ENCODE data around the gene GNA12.

GNA12 gene

DNA sequence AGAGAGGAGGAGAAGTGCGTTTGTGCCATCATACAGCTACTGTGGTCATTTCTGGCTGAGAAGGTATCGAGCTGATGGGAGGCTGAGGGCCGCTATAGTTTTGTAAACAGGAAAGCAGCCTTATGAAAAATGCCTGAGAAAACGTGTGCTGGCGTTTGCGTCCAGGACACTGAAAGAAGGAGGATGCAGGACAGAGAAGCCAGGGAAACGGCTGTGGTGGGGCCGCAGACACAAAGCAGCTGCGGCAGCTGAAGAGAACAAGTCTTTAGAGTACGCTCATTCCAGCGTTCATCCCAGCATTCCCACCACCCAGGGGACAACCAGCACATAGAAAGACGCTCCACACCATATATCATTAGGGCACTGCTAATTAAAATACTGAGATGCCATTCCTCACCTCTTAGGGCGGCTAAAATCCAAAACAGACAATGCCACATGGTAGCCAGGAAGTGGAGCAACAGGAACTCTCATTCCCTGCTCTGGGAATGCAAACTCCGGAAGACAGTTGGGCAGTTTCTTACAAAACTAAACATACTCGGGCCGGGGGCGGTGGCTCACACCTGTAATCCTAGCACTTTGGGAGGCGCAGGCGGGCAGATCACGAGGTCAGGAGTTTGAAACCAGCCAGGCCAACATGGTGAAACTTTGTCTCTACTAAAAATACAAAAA, 18.4 kb downstream of the GNA12 start:
- H3K36me3 Mint-ChIP-seq (ENCODE audit: insufficient read depth), result peaks cover 2% of the 10 kb centered on the region
- H3K27me3 Mint-ChIP-seq, result no peaks in the 10 kb centered on the region
- no peaks in the 10 kb centered on the region for H3K9me3 Mint-ChIP-seq
- no peak overlapping the region for H3K27ac Mint-ChIP-seq (ENCODE audit: low read depth)
- H3K4me3 Mint-ChIP-seq, result no peak overlapping the region
- ATAC-seq (replicated peaks; ENCODE audit: extremely low read depth, poor library complexity, severe bottlenecking) (no peak), DNase-seq (ENCODE audit: low spot score in 2 of 2) (no peak)
- peaks cover 48% of the 10 kb centered on the region for H3K4me1 Mint-ChIP-seq

DNA sequence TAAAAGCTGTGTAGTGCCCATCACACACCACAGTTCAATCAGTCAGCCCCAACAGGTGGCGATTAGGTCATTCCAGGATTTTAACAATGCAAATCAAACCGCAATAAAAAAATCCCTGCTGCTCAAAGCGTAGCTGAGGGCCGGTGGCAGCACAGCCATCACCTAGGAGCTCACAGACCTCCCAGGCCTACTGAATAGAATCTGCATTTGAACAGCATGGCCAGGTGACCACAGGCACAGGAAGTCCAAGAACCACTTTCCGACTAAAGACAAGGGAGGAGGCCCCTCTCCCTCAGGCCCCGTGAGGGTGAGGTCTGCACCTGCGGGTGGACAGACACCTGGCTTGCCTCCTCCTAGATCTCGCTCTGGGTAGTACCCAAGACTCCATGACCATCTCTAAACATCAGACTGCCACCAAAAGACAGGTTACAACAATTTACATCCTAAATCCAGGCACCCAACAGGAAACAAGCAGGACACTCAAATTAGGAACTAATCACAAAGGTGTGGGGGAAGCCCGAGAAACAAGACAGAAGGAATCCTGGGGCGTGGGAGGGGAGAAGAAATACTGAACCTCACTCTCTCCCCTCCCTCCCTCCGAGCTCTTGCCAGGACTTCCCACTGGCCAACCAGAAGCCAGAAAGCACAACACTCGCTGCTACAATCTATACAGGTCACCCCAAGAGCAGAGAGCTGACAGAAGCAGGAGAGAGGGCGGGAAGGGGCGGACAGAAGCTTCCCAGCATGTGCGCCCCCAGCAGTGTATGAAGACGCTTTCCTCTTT, 19.2 kb downstream of the GNA12 start:
- Mint-ChIP-seq H3K27me3 (no peaks in the 10 kb centered on the region), H3K36me3 (ENCODE audit: insufficient read depth) (no peaks in the 10 kb centered on the region), H3K4me1 (peaks cover 48% of the 10 kb centered on the region), H3K9me3 (no peaks in the 10 kb centered on the region), H3K4me3 (no peak overlapping the region), H3K27ac (ENCODE audit: low read depth) (peak overlapping the region; percentile 24)
- DNase-seq (ENCODE audit: low spot score in 2 of 2) (no peak), ATAC-seq (replicated peaks; ENCODE audit: extremely low read depth, poor library complexity, severe bottlenecking) (no peak)

DNA sequence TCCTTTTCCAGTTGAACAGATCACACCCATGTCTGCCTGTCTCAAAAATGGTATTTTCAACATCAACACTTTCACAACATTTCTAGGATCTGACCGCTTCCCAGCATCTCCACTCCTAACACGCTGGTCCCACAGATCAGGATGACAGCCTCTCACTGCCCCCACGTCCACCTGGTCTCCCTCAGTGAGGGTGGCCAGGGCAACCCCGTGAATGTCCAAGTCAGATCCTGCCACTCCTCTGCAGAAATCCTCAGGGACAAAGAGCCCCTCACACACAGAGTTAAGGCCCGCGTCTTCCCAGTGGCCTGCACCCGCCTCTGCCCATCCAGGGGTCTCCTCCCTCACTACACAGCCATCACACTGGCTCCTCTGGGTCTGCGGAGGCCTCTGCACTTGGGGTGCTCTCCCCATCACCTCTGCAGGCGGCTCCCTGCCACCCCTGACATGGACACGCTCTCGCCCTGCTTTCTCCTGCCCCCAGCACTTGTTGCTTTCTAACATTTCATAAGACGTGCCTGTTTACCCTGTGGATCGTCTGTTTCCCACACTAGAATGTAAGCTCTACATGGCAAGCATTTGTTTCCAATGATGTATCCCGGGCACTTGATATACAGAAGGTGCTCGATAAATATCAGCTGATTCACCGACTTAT, 20.0 kb downstream of the GNA12 start:
- Mint-ChIP-seq H3K4me1 (peaks cover 48% of the 10 kb centered on the region), H3K4me3 (no peak overlapping the region), H3K36me3 (ENCODE audit: insufficient read depth) (no peaks in the 10 kb centered on the region), H3K27ac (ENCODE audit: low read depth) (no peak overlapping the region), H3K27me3 (no peaks in the 10 kb centered on the region), H3K9me3 (no peaks in the 10 kb centered on the region)
- ATAC-seq (replicated peaks; ENCODE audit: extremely low read depth, poor library complexity, severe bottlenecking), result no peak
- no peak for DNase-seq (ENCODE audit: low spot score in 2 of 2)

DNA sequence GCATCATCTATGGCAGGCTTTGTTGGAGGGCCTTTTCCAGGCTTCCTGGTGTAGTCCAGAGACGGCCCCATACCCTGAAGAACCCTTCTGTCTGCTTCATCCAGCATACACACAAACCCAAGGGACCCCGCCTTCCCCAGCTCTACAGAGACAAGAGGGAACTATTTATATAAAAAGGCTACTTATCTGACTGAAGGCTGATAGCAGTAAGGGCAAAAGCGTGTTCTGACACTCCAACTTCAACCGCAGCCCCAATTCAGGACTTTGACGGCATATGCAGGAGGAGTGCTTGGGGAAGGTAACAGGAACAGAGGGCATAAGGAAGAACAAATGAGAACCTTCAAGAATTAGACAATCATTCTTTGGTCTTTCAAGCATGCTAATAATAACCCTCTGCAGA, 21.0 kb downstream of the GNA12 start:
- Mint-ChIP-seq H3K36me3 (ENCODE audit: insufficient read depth) (no peaks in the 10 kb centered on the region), H3K4me1 (peaks cover 48% of the 10 kb centered on the region), H3K9me3 (no peaks in the 10 kb centered on the region), H3K4me3 (no peak overlapping the region), H3K27me3 (no peaks in the 10 kb centered on the region), H3K27ac (ENCODE audit: low read depth) (no peak overlapping the region)
- ATAC-seq (replicated peaks; ENCODE audit: extremely low read depth, poor library complexity, severe bottlenecking) (no peak), DNase-seq (ENCODE audit: low spot score in 2 of 2) (no peak)

DNA sequence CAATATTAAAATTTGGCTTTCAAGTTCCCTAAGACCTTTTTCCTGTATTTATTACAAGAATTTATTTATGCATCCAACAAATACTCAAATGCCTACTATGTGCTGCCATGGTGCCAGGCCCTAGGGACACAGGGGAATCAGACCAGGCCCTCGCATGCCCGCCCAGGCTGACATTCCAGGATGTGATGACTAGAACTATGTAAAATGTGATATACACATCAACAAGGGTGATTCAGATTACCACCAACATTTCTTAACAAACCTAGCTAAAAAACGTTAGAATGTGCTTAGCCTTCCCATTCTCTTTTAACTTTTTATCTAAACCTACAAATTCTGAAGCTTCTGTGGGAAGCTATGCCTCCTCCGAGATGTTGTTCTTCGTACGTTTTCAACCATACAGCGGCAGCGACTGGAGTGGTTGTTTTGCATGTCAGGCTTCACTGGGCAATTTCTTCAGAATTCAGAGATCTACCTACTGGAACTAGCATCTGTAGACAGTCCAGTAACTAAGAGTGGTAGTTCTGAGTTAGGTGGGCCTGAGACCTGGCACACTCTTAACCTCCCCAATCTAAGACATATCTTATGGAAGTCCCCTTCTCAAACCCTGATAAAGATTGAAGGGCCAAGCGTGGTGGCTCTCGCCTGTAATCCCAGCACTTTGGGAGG, 22.1 kb downstream of the GNA12 start:
- Mint-ChIP-seq H3K27me3 (no peaks in the 10 kb centered on the region), H3K4me1 (peaks cover 52% of the 10 kb centered on the region), H3K36me3 (ENCODE audit: insufficient read depth) (no peaks in the 10 kb centered on the region), H3K9me3 (no peaks in the 10 kb centered on the region), H3K4me3 (no peak overlapping the region), H3K27ac (ENCODE audit: low read depth) (peak overlapping the region; percentile 18)
- ATAC-seq (replicated peaks; ENCODE audit: extremely low read depth, poor library complexity, severe bottlenecking), result no peak
- no peak for DNase-seq (ENCODE audit: low spot score in 2 of 2)

DNA sequence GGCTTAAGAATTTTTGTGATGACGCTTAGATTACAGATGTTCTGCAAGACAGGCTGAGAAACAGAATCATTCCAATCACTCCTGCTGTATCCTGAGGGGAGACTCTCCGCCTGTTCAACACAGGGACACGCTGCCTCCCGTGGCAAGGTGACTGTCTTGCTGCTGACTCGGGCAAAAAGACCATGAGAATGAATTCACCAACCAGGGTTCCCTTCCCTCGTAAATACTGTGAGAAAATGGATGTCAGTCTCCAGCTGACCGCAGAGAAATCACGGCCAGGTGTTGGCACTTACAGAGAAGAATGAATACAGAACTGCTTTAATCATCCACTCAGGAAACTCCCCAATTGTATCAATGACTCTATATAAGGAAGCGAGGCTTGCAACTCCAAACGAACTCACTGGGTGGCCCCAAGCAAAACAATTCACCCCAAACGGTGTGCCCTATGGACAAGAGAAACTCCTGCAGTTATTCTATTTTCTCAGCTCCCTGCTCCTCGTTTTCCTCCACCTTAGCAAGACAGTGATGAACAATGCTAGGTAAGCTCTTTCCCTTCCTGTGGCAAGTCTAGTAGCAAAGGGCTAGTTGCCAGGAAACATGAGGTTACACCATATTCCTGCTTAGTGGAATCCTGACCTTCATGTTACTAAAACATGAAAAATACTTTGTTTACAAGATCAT, 22.8 kb downstream of the GNA12 start:
- no peak overlapping the region for H3K27ac Mint-ChIP-seq (ENCODE audit: low read depth)
- H3K36me3 Mint-ChIP-seq (ENCODE audit: insufficient read depth), result no peaks in the 10 kb centered on the region
- H3K4me1 Mint-ChIP-seq, result peaks cover 45% of the 10 kb centered on the region
- no peak overlapping the region for H3K4me3 Mint-ChIP-seq
- H3K27me3 Mint-ChIP-seq, result no peaks in the 10 kb centered on the region
- DNase-seq (ENCODE audit: low spot score in 2 of 2) (no peak), ATAC-seq (replicated peaks; ENCODE audit: extremely low read depth, poor library complexity, severe bottlenecking) (no peak)
- H3K9me3 Mint-ChIP-seq, result no peaks in the 10 kb centered on the region

DNA sequence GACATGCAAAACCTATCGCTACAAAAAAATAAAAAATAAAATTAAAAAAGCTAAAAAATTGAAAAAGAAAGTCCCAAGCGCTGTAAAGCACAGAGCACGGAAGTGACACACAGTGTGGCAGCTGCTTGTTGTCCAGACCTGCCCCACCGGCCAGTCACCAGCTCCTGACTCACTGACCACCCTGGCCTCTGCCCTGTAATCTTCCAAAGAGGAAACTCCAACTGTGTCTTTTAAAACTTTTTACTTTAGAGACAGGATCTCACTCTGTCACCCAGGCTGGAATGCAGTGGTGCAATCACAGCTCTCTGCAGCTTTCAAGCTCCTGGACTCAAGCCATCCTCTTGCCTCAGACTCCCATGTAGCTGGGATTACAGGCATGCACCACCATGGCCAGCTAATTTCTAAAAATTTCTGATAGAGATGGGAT, 23.6 kb downstream of the GNA12 start:
- Mint-ChIP-seq H3K27me3 (no peaks in the 10 kb centered on the region), H3K4me3 (no peak overlapping the region), H3K9me3 (no peaks in the 10 kb centered on the region), H3K27ac (ENCODE audit: low read depth) (no peak overlapping the region), H3K4me1 (peaks cover 40% of the 10 kb centered on the region), H3K36me3 (ENCODE audit: insufficient read depth) (no peaks in the 10 kb centered on the region)
- DNase-seq (ENCODE audit: low spot score in 2 of 2) (no peak), ATAC-seq (replicated peaks; ENCODE audit: extremely low read depth, poor library complexity, severe bottlenecking) (no peak)

DNA sequence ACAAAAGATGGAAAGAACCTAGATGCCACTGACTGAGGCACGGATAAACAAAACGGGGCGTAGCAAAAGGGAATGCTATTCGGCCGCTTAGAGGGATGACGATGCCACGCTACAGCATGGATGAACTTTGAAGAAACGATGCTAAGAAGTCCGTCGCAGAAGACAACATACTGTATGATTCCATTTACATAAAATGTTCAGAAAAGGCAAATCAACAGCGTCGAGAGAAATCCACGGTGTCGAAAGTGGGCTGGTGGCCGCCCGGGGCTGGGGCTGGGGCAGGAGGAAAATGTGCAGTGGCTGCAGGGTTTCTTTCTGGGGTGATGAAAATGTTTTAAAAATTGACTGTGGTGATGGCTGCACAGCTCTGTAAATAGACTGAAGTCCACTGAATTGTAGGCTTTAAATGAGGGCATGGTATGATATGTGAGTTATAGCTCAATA, 24.1 kb downstream of the GNA12 start:
- ATAC-seq (replicated peaks; ENCODE audit: extremely low read depth, poor library complexity, severe bottlenecking) (no peak), DNase-seq (ENCODE audit: low spot score in 2 of 2) (no peak)
- no peaks in the 10 kb centered on the region for H3K36me3 Mint-ChIP-seq (ENCODE audit: insufficient read depth)
- no peak overlapping the region for H3K4me3 Mint-ChIP-seq
- H3K9me3 Mint-ChIP-seq, result no peaks in the 10 kb centered on the region
- H3K27ac Mint-ChIP-seq (ENCODE audit: low read depth), result no peak overlapping the region
- no peaks in the 10 kb centered on the region for H3K27me3 Mint-ChIP-seq
- peaks cover 35% of the 10 kb centered on the region for H3K4me1 Mint-ChIP-seq

DNA sequence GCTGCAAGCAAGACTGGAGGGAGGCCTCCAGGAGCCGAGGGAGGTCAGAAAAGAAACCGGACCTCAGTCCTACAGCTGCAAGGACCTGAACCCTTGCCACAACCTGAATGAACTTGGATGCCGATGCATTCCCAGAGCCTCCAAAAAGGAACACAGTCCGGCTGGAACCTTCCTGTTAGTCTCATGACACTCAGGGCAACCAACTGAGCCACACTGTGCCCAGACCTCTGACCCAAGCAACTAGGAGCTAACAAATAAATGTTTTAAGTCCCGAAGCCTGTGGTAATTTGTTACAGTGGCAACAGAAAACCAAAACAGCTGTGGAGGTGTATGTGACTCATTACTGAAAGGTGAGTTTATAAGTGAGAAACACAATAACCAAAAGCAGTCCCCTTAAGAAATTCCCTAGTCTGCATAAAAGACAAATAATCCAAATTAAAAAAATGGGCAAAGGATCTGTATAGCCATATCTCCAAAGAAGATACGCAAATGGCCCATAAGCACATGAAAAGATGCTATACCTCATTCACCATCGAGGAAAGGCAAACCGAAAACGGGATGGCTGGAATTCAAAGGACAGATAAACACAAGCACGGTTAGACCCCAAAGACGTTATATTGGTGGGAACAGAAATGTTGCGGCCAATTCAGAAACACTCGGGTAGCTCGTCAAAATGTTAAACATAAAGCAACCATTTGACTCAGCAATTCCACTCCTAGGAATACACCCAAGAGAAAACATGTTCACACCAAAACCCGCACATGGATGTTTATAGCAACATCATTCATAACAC, 24.8 kb downstream of the GNA12 start:
- H3K27me3 Mint-ChIP-seq, result no peaks in the 10 kb centered on the region
- DNase-seq (ENCODE audit: low spot score in 2 of 2), result no peak
- H3K36me3 Mint-ChIP-seq (ENCODE audit: insufficient read depth), result no peaks in the 10 kb centered on the region
- no peak for ATAC-seq (replicated peaks; ENCODE audit: extremely low read depth, poor library complexity, severe bottlenecking)
- H3K9me3 Mint-ChIP-seq, result no peaks in the 10 kb centered on the region
- H3K27ac Mint-ChIP-seq (ENCODE audit: low read depth), result no peak overlapping the region
- H3K4me1 Mint-ChIP-seq, result peaks cover 29% of the 10 kb centered on the region
- no peak overlapping the region for H3K4me3 Mint-ChIP-seq

DNA sequence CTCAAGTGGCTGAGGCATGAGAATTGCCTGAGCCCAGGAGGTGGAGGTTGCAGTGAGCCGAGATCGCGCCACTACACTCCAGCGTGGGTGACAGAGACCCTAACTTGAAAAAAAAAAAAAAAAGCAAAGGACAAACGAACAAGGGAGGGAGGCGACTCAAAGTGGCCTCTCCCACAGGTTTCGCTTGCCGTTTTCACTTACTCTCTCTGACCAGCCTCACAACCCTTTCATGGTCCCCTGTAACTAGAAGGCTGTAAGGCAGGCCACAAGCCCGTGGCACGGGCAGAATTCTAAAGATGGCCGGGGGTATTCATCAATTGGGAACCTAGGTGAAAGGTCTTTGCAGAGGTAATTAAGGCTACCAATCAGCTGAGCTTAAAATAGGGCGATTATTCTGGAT, 25.5 kb downstream of the GNA12 start:
- Mint-ChIP-seq H3K27ac (ENCODE audit: low read depth) (no peak overlapping the region), H3K4me1 (peaks cover 22% of the 10 kb centered on the region), H3K4me3 (no peak overlapping the region), H3K36me3 (ENCODE audit: insufficient read depth) (no peaks in the 10 kb centered on the region), H3K27me3 (no peaks in the 10 kb centered on the region), H3K9me3 (no peaks in the 10 kb centered on the region)
- ATAC-seq (replicated peaks; ENCODE audit: extremely low read depth, poor library complexity, severe bottlenecking), result no peak
- DNase-seq (ENCODE audit: low spot score in 2 of 2), result no peak

DNA sequence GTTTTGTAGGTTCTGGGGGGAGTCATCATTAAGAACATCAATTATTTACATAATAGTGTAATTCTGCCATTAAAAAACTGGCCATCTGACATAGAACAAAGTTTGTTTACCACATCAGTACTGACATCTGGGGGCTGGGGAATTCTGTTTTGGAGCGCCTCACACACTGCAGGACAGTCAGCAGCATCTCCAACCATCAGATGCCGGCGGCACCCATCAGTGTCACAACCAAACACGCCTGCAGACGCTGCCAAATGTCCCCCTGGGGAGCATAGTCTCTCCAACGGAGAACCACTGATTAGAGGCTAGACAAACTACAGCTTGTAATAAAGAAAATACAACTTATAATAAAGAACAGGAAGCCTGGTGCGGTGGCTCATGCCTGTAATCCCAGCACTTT, 26.0 kb downstream of the GNA12 start:
- H3K27me3 Mint-ChIP-seq, result no peaks in the 10 kb centered on the region
- H3K4me1 Mint-ChIP-seq, result peaks cover 22% of the 10 kb centered on the region
- no peaks in the 10 kb centered on the region for H3K36me3 Mint-ChIP-seq (ENCODE audit: insufficient read depth)
- DNase-seq (ENCODE audit: low spot score in 2 of 2), result no peak
- H3K4me3 Mint-ChIP-seq, result no peak overlapping the region
- H3K27ac Mint-ChIP-seq (ENCODE audit: low read depth), result no peak overlapping the region
- no peak for ATAC-seq (replicated peaks; ENCODE audit: extremely low read depth, poor library complexity, severe bottlenecking)
- H3K9me3 Mint-ChIP-seq, result no peaks in the 10 kb centered on the region

Data from central memory CD8-positive, alpha-beta T cell (primary cell).